ENCODE measurements around the gene ERN2.

- no peak for TF ChIP-seq POLR2AphosphoS5 (IDR thresholded peaks at IDR 0.05; ENCODE audit: borderline replicate concordance, low read depth, low read length)
- no peak for TF ChIP-seq EZH2 (IDR thresholded peaks at IDR 0.05)
These were observed 20.7 kb downstream of the ERN2 start for GRCh38 chr16:23692190-23692837.
